Measurements from ENCODE around the gene ATP9A. TPM values are rescaled to one million over a fixed set of nuclear protein-coding genes. Genes with fewer than 3 reads are reported as not detected.
"Not testable (repeated sequence)": the region's sequence is repeated elsewhere in the genome, so short reads cannot be mapped to it uniquely, and the experiment has no call there.

Gene ATP9A
- polyA plus RNA-seq, 12 donors, result 30.6 to 92.7 (median 60.4) TPM

DNA sequence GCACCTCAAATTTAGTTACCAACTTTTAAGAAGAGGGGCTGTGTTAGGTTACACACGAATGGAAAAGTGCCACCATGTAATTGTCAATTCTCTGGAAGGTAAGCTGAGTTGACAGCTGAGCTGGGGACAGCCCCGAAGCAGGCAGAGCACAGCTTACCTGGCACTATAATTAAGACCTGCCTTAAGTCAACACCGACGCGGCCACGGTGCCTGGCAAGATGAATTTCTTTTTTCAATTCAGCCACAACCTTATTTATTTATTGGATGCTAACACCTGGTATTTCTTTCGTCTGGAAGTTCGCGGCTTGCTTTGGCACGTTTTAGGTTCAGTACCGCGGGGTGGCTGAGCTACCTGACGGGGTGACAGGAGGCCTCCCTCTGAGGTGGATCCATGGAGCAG, 185.1 kb downstream of the ATP9A start:
- no peak for DNase-seq

- no peak for DNase-seq
These were observed 186.6 kb downstream of the ATP9A start for GRCh38 chr20:51581571-51581970.

DNA sequence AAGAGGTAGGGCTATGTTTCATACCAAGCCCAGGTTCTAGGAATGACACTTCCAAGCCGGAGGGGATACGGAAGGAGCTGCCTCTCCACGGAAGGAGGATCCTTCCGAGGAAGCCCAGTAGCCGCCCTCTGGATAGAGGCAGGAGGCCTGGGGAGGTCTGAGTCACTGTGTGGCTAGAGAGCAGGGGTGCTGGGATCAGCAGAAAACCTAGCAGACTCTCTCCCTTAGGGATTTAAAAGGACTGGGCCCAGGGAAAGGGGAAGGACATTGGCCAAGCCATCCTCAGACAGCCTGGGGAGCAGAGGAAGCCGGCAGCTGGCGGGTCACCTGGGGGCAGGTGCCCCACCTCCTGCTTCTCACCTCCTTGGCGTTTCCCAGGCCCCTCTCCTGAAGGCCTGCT, 189.1 kb downstream of the ATP9A start:
- no peak for DNase-seq

GRCh38 chr20:51578145-51578459, 190.1 kb downstream of the ATP9A start:
- no peak for DNase-seq

DNA sequence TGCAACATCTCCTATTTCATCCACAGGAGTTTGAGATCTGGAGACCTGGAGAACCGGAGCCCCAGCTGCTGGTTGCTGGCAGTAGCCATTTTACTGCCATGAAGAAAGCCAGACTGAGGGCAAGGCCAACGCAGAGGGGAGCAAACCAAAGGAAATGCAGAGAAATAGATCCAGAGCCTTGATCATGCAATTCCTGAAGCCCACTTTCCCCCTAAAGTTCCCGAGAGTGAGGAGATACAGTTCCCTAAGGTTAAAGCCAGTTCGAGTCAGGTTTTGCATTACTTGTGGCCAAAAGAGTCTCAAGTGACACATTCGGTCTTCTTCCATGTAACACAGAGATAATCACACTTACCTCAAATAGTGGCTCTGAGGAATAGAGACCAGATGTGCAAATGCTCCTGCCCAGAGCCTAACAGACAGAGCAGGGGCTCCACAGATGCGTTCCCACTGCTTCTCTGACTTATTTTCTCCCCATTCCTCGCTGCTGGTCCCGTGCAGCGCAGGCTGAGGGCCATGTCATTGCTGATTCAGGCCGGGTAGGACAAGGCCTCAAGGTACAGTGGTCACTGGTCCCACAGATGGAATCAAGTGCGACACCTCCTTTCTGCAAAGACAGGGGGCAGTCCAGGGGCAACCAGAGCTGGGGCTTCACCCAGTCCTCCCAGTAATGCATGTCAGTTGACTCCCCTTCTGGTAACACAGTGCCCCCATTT, 190.6 kb downstream of the ATP9A start:
- DNase-seq, result no peak

GRCh38 chr20:51575486-51575885, 192.7 kb downstream of the ATP9A start:
- no peak for DNase-seq

GRCh38 chr20:51574248-51575033, 193.7 kb downstream of the ATP9A start:
- no peak for DNase-seq

DNA sequence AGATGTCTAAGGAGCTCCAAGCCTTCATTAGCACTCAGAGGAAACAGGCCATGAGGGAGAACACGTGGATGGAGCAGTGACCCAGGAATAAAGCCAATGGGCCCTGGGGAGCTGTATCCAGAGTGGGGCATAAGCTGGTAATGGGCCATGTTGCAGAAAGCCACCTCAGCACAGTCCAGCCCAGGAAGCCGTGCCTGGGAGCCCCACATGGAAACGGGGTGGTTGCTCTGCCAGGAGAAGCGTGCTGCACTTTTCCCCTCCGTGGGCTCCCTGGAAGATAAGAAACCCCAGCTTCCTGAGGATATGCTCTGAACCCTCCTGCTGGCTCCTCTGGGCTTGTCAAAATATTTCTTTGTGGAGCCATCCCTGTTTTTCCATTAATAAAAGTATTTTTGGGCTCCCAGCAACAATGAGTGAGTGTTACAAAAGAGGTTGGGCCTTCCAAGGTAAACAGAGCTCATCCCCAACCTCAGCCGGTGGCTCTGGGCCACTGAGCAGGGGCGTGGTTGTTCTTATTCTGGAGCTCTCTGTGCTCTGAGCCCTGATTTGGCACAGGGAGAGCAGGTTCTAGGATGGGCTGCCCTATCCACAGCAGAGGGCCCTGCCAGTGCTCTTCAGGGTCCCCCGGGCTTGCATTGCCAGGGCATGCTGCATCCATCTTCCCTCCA, 194.5 kb downstream of the ATP9A start:
- no peak for DNase-seq

DNA sequence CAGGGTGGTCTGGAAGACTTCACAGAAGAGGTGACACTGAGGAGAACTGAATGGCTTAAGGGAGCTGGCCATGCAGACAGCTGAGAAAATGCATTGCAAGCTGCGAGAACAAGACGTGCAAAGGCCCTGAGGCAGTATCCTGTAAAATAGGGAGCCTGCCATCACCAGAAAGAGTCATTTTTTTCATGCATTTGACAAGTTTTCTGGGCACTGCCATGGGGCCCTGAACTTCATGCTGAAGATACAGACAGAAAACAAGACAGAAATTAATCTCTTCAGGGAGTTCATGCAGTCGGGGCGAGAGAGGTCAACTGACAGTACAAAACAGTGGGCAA, 196.8 kb downstream of the ATP9A start:
- no peak for DNase-seq

DNA sequence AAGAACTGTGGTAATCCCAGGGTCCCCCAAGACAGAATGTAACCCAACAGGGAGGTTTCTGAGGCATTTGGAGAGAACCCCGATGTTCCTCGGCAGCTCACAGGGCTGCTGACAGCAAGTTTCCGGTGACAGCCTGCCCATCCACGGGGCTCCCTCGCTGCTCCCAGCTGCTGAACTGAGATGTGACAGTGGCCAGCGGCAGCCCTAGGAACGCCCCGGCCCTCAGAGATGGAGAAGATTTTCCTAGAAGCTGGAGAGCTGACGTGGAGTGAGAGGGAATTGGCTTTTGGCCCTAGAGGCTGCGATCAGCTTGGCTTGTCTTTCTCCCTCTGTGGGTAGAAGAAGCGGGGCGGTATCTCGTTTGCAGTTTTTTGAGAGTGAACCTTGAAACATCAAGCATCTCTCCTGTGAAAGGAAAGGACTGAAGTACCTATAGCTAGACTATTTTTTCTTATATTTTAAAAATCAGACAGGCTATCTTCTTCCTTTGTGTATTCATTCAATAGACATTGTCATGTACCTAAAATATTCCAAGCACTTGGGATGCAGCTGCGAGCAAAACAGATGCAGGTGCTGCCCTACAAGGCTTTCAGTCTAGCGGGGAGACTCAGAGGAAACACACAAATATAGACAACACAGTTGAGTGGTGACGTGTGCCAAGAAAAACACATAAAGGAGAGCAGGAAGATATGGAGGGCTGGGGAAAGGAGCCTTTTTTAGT, 197.3 kb downstream of the ATP9A start:
- DNase-seq, result peak; percentile 85

GRCh38 chr20:51569815-51570738, 198.1 kb downstream of the ATP9A start:
- no peak for DNase-seq

DNA sequence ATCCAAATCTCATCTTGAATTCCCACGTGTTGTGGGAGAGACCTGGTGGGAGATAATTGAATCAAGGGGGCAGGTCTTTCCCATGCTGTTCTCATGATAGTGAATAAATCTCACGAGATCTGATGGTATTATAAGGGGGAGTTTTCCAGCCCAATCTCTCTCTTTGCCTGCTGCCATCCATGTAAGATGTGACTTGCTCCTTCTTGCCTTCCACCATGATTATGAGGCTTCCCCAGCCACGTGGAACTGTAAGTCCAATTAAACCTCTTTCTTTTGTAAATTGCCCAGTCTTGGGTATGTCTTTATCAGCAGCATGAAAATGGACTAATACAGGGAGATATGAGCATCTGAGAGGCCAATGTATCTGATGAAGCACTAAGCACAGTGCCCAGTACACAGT, 199.7 kb downstream of the ATP9A start:
- not testable (repeated sequence) for DNase-seq

GRCh38 chr20:51567622-51568021, 200.6 kb downstream of the ATP9A start:
- DNase-seq, result no peak

DNA sequence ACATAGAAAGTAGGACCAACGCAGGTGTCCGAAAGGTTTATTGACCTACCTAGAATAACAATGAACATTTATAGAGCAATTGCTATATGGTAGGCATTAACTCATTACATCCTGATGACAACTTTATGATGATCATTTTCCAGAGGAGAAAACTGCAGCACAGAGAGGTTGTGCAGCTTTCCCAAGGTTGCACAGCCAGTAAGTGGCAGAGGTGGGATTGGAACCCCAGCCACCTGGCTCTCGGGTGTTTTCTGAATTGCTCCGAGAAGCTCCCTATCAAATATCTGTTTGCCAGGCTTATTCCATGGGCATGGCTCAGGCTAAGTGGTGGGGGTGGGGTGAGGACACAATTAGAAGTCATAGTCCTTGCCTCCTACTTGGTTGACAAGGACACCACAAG, 201.6 kb downstream of the ATP9A start:
- DNase-seq, result no peak

DNA sequence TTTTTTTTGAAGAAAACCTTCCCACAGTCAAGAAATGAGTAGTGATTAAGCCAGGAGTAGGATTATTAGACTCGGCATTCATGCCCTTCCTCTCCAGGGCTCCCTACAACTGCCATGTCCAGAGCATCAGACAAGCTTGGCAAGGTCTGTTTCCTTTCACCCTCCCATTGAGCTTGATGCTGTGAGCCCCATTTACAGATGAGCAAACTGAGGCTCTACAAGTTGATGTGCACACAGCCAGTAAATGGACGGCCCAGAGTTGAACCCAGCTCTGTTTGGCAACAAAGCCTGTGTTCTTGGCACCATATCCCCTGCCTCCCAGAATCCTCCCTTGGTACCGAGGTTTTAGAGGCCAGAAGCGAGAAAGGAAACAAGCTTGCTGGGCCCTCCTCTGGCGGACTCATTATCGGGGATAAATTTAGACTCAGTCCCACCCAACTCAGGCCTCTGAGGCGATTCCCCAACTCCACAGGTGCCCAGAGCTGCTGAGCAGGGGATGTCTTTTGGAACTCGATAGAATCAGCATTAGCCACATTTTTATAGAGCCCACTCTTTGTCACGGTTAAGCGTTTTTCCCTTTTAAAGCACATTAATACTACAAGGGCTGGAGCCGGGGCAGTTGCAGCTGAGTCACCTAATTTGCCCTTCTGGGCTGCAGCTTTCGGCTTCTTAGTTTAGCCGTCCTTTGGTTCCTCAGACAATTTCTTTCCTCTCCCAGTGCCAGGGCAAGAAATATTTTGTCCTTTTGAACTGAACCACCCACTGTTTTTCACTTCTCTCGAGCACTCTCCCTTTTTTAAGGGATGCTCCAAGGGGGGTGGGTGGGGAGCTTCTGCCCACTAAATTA, 202.7 kb downstream of the ATP9A start:
- DNase-seq, result no peak

DNA sequence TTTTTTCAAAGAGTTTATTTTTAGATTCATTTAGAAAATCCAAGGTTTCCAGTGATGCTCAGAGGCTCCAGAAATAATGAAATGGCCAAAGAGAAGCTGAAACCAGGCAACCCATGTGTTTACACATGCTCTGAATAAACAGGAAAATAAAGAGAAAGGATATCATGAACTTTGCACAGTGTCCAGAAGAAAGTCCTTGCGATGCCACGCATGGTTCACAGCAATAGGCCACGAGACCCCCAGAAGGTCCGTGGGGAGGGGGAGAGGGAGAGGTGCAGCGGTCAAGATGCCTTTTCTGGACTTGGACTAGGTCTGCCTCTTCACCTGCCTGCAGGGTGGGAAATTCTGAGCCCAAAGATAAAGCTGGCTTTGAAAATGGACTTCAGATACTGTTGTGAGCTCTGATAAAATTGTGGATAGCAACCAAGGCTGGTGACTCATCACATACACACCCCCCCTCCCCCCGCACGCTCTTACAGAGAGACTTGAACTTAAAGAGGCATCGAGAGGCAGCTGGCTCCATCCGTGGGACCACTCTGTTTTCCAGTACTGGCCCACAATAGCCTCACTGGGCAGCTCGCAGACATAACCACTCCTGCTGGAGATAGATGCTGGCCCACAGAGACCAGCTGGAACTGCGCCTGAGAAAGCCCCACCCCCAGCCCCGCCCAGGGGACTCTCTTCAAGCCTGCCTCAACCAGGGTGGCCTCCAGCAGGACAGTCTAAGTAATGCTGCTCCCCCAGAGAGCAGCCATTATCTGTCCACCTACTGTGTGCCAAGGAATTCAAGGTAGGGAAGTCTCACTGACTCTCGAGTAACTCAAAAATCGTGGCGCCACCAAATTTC, 204.5 kb downstream of the ATP9A start:
- DNase-seq, result peak; percentile 81

GRCh38 chr20:51563174-51563485, 205.1 kb downstream of the ATP9A start:
- DNase-seq, result no peak

GRCh38 chr20:51562332-51563173, 205.6 kb downstream of the ATP9A start:
- DNase-seq, result peak; percentile 99

DNA sequence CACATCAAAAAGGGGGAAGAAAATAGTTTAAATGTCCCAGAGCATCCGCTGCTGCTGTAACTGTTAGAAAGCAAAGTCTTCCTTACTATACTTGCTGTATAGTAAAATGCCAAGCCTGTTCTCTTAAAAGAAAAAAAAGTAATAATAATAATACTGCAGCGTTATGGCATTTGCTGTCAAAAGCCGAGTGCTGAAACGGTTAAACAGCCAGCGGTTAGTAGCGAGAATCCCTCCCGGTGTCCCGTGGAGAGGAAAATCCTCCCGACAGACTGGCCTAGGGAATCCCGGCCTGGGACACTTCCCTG, 206.2 kb downstream of the ATP9A start:
- no peak for DNase-seq
